RKO (cell line): ENCODE data around the gene KAZN.

Source experiments
- DNase-seq: peaks from one replicate; pipeline ENCODE4 v3.0.0-alpha.2; 2016; ENCODE audit warnings: low spot score

KAZN gene

GRCh38 chr1:14915356-14916054 is 317.0 kb downstream of the KAZN start:
- peak; percentile 66 for DNase-seq

- DNase-seq = no peak
These were observed 320.8 kb downstream of the KAZN start for GRCh38 chr1:14919289-14919688.

GRCh38 chr1:14919751-14920150 is 321.3 kb downstream of the KAZN start:
- no peak for DNase-seq

- no peak for DNase-seq
These were observed 322.6 kb downstream of the KAZN start for GRCh38 chr1:14921057-14921456.

- no peak for DNase-seq
These were observed 324.6 kb downstream of the KAZN start for GRCh38 chr1:14922942-14923726.

GRCh38 chr1:14923727-14924452 is 325.4 kb downstream of the KAZN start:
- peak; percentile 68 for DNase-seq

- DNase-seq = peak; percentile 45
These were observed 326.2 kb downstream of the KAZN start for GRCh38 chr1:14924455-14925331.

- DNase-seq = no peak
These were observed 327.1 kb downstream of the KAZN start for GRCh38 chr1:14925336-14926136.

GRCh38 chr1:14926229-14926628 is 327.7 kb downstream of the KAZN start:
- DNase-seq = no peak

- DNase-seq = no peak
These were observed 328.5 kb downstream of the KAZN start for GRCh38 chr1:14926818-14927575.

GRCh38 chr1:14928412-14928811 is 329.9 kb downstream of the KAZN start:
- DNase-seq = no peak

- DNase-seq = no peak
These were observed 330.5 kb downstream of the KAZN start for GRCh38 chr1:14928886-14929546.

- DNase-seq = no peak
These were observed 331.2 kb downstream of the KAZN start for GRCh38 chr1:14929547-14930246.

GRCh38 chr1:14930247-14930965 is 331.9 kb downstream of the KAZN start:
- DNase-seq = no peak

GRCh38 chr1:14932034-14932638 is 333.7 kb downstream of the KAZN start:
- no peak for DNase-seq

- no peak for DNase-seq
These were observed 336.4 kb downstream of the KAZN start for GRCh38 chr1:14934867-14935266.

GRCh38 chr1:14936815-14937214 is 338.3 kb downstream of the KAZN start:
- no peak for DNase-seq
